Caco-2 (cell line): Measurements from ENCODE around the gene HK1. TPM values are rescaled to one million over a fixed set of nuclear protein-coding genes. Genes with fewer than 3 reads are reported as not detected.
"Not testable (repeated sequence)": the region's sequence is repeated elsewhere in the genome, so short reads cannot be mapped to it uniquely, and the experiment has no call there.

Experiments used
- BruUV-seq: library from RNA; stranded (reverse); fragments of 400-500 nt; replicated peaks from 2 replicates; lab custom pipeline; 2021; lab: Mats Ljungman, UMichigan
- CTCF ChIA-PET: fragments of 300-600 bp; sonication (Branson Sonifier 250); formaldehyde crosslinking; loops from one replicate; lab custom pipeline; 2022; ENCODE audit warnings: antibody characterized with exemption; lab: Charles Lee
- POLR2A ChIA-PET: fragments of 300-600 bp; sonication (Branson Sonifier 250); formaldehyde crosslinking; loops from one replicate; lab custom pipeline; 2022; ENCODE audit warnings: antibody characterized with exemption; lab: Charles Lee
- DNase-seq, 2 experiments: peaks; one replicate each; pipeline versions ENCODE4 v3.0.0 to v3.0.0-alpha.2; 2020 to 2022
- H3K27me3 ChIP-seq: replicated peaks from 2 replicates; pipeline ENCODE4 v1.6.0; 2011; ENCODE audit warnings: low read length; ENCODE audit not compliant: control insufficient read depth, insufficient read depth
- H3K36me3 ChIP-seq: 2 replicates; pipeline ENCODE4 v1.5.1; 2011; ENCODE audit warnings: low read length; ENCODE audit not compliant: control insufficient read depth, insufficient read depth
- H3K4me1 ChIP-seq: fragments of 250-450 bp; sonication (Bioruptor Pico); 2 replicates; pipeline ENCODE4 v1.5.1; 2020; ENCODE audit warnings: mild to moderate bottlenecking
- H3K4me3 ChIP-seq: 2 replicates; pipeline ENCODE4 v1.5.1; 2011; ENCODE audit warnings: low read depth, mild to moderate bottlenecking, control low read depth, low read length
- H3K9me3 ChIP-seq: fragments of 250-450 bp; sonication (Bioruptor Pico); 2 replicates; pipeline ENCODE4 v1.5.1; 2020; ENCODE audit warnings: mild to moderate bottlenecking, moderate library complexity
- H3K27ac Mint-ChIP-seq: one replicate; pipeline ENCODE4 v1.8.0; 2022; ENCODE audit warnings: mixed read lengths; ENCODE audit not compliant: unreplicated experiment
- H3K27me3 Mint-ChIP-seq: one replicate; pipeline ENCODE4 v1.8.0; 2022; ENCODE audit warnings: mixed read lengths; ENCODE audit not compliant: insufficient read depth, unreplicated experiment
- H3K36me3 Mint-ChIP-seq: one replicate; pipeline ENCODE4 v1.8.0; 2022; ENCODE audit warnings: mild to moderate bottlenecking, mixed read lengths; ENCODE audit not compliant: insufficient read depth, unreplicated experiment
- H3K4me1 Mint-ChIP-seq: one replicate; pipeline ENCODE4 v1.8.0; 2022; ENCODE audit warnings: low read depth, mixed read lengths; ENCODE audit not compliant: unreplicated experiment
- H3K4me3 Mint-ChIP-seq: one replicate; pipeline ENCODE4 v1.8.0; 2022; ENCODE audit warnings: mild to moderate bottlenecking, moderate library complexity, mixed read lengths; ENCODE audit not compliant: unreplicated experiment
- H3K9me3 Mint-ChIP-seq: one replicate; pipeline ENCODE4 v1.8.0; 2022; ENCODE audit warnings: mixed read lengths; ENCODE audit not compliant: unreplicated experiment
- intact Hi-C: fragments of 100-400 bp; cut with micrococcal nuclease; formaldehyde crosslinking; loops from one replicate; pipeline ENCODE4 v1.10.0; 2022; ENCODE audit not compliant: unreplicated experiment
- total RNA-seq: library from RNA; stranded (reverse); gene quantifications from 2 replicates; pipeline ENCODE4 v1.2.3, GENCODE V29; 2022
- TF ChIP-seq, protein P1 (sequence below), 2 experiments: fragments of 200-600 bp in 1 of 2; IDR thresholded peaks; 1 replicate in 1 of 2; 2 replicates in 1 of 2; pipeline versions ENCODE4 v1.5.1 to v1.8.0; 2011 to 2022; ENCODE audit warnings: antibody characterized with exemption in 1 of 2, control low read depth in 1 of 2, inconsistent platforms in 1 of 2, low read depth in 1 of 2, low read length in 1 of 2, mild to moderate bottlenecking in 1 of 2, moderate library complexity in 1 of 2; ENCODE audit not compliant: insufficient read depth in 1 of 2, severe bottlenecking in 1 of 2, unreplicated experiment in 1 of 2

HK1 gene
- total RNA-seq, 1 experiment from 2014 or later, result 35.4 TPM

DNA sequence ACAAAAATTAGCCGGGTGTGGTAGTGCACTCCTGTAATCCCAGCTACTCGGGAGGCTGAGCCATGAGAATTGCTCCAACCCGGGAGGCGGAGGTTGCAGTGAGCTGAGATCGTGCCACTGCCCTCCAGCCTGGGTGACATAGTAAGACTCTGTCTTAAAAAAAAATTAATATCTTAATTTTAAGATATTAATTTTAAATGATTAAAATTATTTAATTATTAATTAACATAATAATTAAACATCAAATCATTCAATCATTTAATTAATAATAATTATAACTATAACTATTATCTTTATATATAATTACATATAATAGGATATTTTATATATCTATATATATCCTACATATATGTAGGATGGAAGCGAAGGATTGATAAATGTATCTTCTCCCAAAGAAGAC is 1.8 kb upstream of the HK1 start:
- H3K27me3 Mint-ChIP-seq, result no peaks in the 10 kb centered on the region
- Histone ChIP-seq H3K27me3 (no peaks in the 10 kb centered on the region), H3K36me3 (no peaks in the 10 kb centered on the region), H3K9me3 (0 out of 2 replicates have a peak, but pooled peaks cover 3% of the 10 kb centered on the region), H3K4me3 (no peak overlapping the region), H3K4me1 (no peaks in the 10 kb centered on the region)
- BruUV-seq, result no TSS peak
- ChIA-PET POLR2A (no interaction called here), CTCF (no interaction called here)
- H3K36me3 Mint-ChIP-seq, result no peaks in the 10 kb centered on the region
- TF ChIP-seq, protein P1, sequence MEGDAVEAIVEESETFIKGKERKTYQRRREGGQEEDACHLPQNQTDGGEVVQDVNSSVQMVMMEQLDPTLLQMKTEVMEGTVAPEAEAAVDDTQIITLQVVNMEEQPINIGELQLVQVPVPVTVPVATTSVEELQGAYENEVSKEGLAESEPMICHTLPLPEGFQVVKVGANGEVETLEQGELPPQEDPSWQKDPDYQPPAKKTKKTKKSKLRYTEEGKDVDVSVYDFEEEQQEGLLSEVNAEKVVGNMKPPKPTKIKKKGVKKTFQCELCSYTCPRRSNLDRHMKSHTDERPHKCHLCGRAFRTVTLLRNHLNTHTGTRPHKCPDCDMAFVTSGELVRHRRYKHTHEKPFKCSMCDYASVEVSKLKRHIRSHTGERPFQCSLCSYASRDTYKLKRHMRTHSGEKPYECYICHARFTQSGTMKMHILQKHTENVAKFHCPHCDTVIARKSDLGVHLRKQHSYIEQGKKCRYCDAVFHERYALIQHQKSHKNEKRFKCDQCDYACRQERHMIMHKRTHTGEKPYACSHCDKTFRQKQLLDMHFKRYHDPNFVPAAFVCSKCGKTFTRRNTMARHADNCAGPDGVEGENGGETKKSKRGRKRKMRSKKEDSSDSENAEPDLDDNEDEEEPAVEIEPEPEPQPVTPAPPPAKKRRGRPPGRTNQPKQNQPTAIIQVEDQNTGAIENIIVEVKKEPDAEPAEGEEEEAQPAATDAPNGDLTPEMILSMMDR (IDR thresholded peaks at IDR 0.05; ENCODE audit: insufficient read depth in 1 of 2, low read depth in 1 of 2, low read length in 1 of 2, severe bottlenecking in 1 of 2, unreplicated experiment in 1 of 2), result no peak
- no peak overlapping the region for H3K4me3 Mint-ChIP-seq
- no peak for DNase-seq
- H3K27ac Mint-ChIP-seq, result no peak overlapping the region
- intact Hi-C loops, result no loop called here
- no peaks in the 10 kb centered on the region for H3K9me3 Mint-ChIP-seq
- H3K4me1 Mint-ChIP-seq, result peaks cover 8% of the 10 kb centered on the region

DNA sequence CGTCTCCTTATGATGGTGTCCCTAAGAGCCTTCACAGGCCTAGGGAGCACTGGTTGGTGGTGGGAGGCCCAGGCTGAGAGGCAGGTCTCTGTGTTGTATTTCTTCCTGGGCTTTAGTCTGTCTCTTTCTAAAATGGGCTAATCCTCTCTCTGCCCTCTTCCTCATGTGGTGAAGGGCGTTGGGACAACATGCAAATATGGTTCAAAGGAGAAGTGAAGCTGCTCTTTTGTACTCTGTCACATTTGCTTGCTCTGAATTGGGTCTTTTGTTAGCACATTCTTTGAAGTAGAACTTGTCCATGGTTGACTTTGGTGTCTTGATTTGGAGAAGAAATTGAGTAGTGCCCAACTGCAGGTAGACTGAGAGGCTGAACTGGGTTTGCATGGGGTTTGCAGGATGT is 814 bp downstream of the HK1 start:
- Histone ChIP-seq H3K36me3 (no peaks in the 10 kb centered on the region), H3K4me3 (no peak overlapping the region), H3K4me1 (no peaks in the 10 kb centered on the region), H3K9me3 (0 out of 2 replicates have a peak, but pooled peaks cover 3% of the 10 kb centered on the region), H3K27me3 (no peaks in the 10 kb centered on the region)
- Mint-ChIP-seq H3K9me3 (no peaks in the 10 kb centered on the region), H3K27ac (no peak overlapping the region), H3K36me3 (no peaks in the 10 kb centered on the region), H3K27me3 (no peaks in the 10 kb centered on the region), H3K4me3 (no peak overlapping the region), H3K4me1 (peaks cover 8% of the 10 kb centered on the region)
- DNase-seq, result no peak
- CTCF ChIA-PET, result interaction anchor here (1.2 kb wide), 2 partner anchors 9 to 129 kb away, joined by 3 to 5 read pairs; no protein-coding TSS in a partner anchor
- intact Hi-C loops, result no loop called here
- BruUV-seq, result no TSS peak
- POLR2A ChIA-PET, result no interaction called here
- TF ChIP-seq, protein P1 (IDR thresholded peaks at IDR 0.05; ENCODE audit: insufficient read depth in 1 of 2, low read depth in 1 of 2, low read length in 1 of 2, severe bottlenecking in 1 of 2, unreplicated experiment in 1 of 2), result no peak

DNA sequence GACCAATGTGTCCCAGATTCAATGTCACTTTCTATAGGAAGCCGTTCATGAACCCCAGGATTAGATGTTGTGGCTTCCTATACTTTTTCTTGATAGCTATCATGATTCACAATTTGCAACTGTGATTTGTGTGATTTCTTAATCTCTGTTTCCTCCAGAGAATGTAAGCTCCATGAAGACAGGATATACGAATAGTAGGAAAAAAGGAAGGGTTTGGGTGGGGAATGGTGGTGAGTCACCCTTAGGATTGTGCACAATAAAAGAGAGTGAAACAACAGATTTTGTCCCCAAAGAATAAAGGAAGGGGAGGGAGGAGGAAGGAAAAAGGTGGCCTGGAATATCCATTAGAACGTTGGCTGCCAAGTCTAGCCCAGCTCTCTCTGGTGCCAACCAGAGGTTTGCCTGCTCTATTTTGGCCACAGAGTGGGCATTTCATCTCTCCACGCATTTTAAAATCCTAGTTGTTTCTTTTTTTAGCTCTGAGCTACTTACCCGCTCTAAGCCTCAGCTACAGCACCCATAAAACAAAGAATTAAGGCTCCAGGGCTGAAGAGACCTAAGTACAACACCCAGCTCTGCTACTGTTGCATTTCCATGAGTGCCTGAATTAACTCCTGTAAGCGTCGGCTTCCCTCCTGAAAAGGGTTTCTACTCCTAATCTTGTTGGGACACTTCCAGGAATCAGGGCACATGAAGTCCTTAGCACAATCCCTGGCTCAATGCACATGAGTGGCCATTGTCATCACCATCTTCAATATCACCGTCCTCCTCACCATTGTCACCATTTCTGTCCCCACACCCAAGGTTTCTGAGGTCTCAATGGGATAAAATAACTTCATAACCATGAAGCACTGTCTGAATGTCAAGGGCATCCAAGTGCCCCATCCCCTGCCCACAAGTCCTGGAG is 3.5 kb downstream of the HK1 start:
- Histone ChIP-seq H3K27me3 (no peaks in the 10 kb centered on the region), H3K4me1 (no peaks in the 10 kb centered on the region), H3K36me3 (no peaks in the 10 kb centered on the region), H3K4me3 (no peak overlapping the region), H3K9me3 (0 out of 2 replicates have a peak, but pooled peaks cover 3% of the 10 kb centered on the region)
- H3K9me3 Mint-ChIP-seq, result no peaks in the 10 kb centered on the region
- peaks cover 4% of the 10 kb centered on the region for H3K27me3 Mint-ChIP-seq
- TF ChIP-seq, protein P1 (IDR thresholded peaks at IDR 0.05; ENCODE audit: insufficient read depth in 1 of 2, low read depth in 1 of 2, low read length in 1 of 2, severe bottlenecking in 1 of 2, unreplicated experiment in 1 of 2), result no peak
- peaks cover 8% of the 10 kb centered on the region for H3K4me1 Mint-ChIP-seq
- ChIA-PET POLR2A (no interaction called here), CTCF (no interaction called here)
- H3K36me3 Mint-ChIP-seq, result no peaks in the 10 kb centered on the region
- H3K4me3 Mint-ChIP-seq, result no peak overlapping the region
- no peak overlapping the region for H3K27ac Mint-ChIP-seq
- no TSS peak for BruUV-seq
- intact Hi-C loops, result no loop called here
- no peak for DNase-seq

DNA sequence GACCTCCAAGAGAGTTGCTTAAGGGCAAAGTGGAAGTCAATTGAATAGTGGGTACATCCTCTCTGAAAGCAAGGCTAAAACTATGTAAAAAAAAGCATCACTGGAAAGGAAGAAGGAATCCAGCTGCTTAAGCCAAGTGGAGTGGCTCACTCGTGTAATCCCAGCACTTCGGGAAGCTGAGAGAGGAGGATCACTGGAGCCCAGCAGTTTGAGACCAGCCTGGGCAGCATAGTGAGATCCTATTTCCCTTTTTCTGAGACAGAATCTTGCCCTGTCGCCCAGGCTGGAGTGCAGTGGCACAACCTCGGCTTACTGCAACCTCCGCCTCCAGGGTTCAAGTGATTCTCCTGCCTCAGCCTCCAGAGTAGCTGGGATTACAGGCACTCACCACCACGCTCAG is 6.1 kb downstream of the HK1 start:
- H3K4me1 ChIP-seq, H3K27me3 ChIP-seq, H3K4me3 ChIP-seq, H3K36me3 ChIP-seq, H3K9me3 Mint-ChIP-seq, H3K27me3 Mint-ChIP-seq, H3K27ac Mint-ChIP-seq, BruUV-seq, intact Hi-C loops, H3K4me3 Mint-ChIP-seq, H3K9me3 ChIP-seq, H3K36me3 Mint-ChIP-seq, H3K4me1 Mint-ChIP-seq, DNase-seq: not testable (repeated sequence)
- CTCF ChIA-PET, result interaction anchor here (0.7 kb wide), 1 partner anchor 31 kb away, joined by 4 read pairs; no protein-coding TSS in a partner anchor
- POLR2A ChIA-PET, result interaction anchor here (0.7 kb wide), 1 partner anchor 58 kb away, joined by 8 read pairs; no protein-coding TSS in a partner anchor
